Thymus (tissue), 11 donors: Measurements from ENCODE around the gene PARD6A. TPM values are rescaled to one million over a fixed set of nuclear protein-coding genes. Genes with fewer than 3 reads are reported as not detected.

ENCODE experiments used
- DNase-seq, 9 donors: peaks; one replicate each; pipeline ENCODE4 v3.0.0-alpha.2; 2013; ENCODE audit warnings: low spot score in 9 of 9, low read depth in 6 of 9, missing footprints in 1 of 9
- H3K27ac ChIP-seq, 2 donors: one replicate each; pipeline ENCODE4 v1.5.1; 2013; ENCODE audit warnings: control low read depth in 1 of 2, low read depth in 1 of 2, low read length in 1 of 2, mild to moderate bottlenecking in 1 of 2, moderate library complexity in 1 of 2
- H3K27me3 ChIP-seq, 2 donors: one replicate each; pipeline ENCODE4 v1.5.1; 2013; ENCODE audit warnings: low read length in 1 of 2; ENCODE audit not compliant: control insufficient read depth in 2 of 2, insufficient read depth in 1 of 2
- H3K36me3 ChIP-seq, 2 donors: one replicate each; pipeline ENCODE4 v1.5.1; 2013; ENCODE audit warnings: low read length in 1 of 2, mild to moderate bottlenecking in 1 of 2, moderate library complexity in 1 of 2; ENCODE audit not compliant: control insufficient read depth in 2 of 2, insufficient read depth in 2 of 2
- H3K4me1 ChIP-seq, 2 donors: one replicate each; pipeline ENCODE4 v1.5.1; 2013; ENCODE audit warnings: low read length in 2 of 2; ENCODE audit not compliant: control insufficient read depth in 2 of 2, insufficient read depth in 2 of 2
- H3K4me3 ChIP-seq, 2 donors: one replicate each; pipeline ENCODE4 v1.5.1; 2013; ENCODE audit warnings: low read length in 2 of 2, control low read depth in 1 of 2, mild to moderate bottlenecking in 1 of 2
- H3K9me3 ChIP-seq, 2 donors: one replicate each; pipeline ENCODE4 v1.5.1; 2013; ENCODE audit warnings: low read length in 1 of 2, mild to moderate bottlenecking in 1 of 2; ENCODE audit not compliant: control insufficient read depth in 2 of 2, insufficient read depth in 1 of 2
- WGBS: extraction: QIAGEN DNeasy Blood & Tissue Kit; methylation state at CpG from one replicate; pipeline ENCODE4 v1.1.7; 2013; 5-methylcytosine and 5-hydroxymethylcytosine counted together
- polyA plus RNA-seq: library from polyadenylated mRNA; stranded (reverse); fragments of 200-250 nt; gene quantifications from one replicate; pipeline ENCODE4 v1.2.3, GENCODE V29; 2013
- total RNA-seq: library from RNA; stranded (reverse); fragments of 120-200 nt; gene quantifications from one replicate; pipeline ENCODE4 v1.2.4, GENCODE V29; 2013
- donor health status: healthy.

The PARD6A gene
- total and polyA plus RNA-seq, 2 donors = 4.6 to 5.9 TPM

- Histone ChIP-seq H3K36me3 (peaks cover 50 to 68% of the 10 kb centered on the region in 2 donors), H3K27me3 (peaks cover 0 to 16% of the 10 kb centered on the region in 2 donors), H3K27ac (no peak overlapping the region), H3K9me3 (no peaks in the 10 kb centered on the region), H3K4me3 (no peak overlapping the region), H3K4me1 (peaks cover 14 to 33% of the 10 kb centered on the region in 2 donors)
- WGBS = 96% methylated on average over 16 of the region's 16 CpGs
- DNase-seq = no peak
These were observed 3.6 kb upstream of the PARD6A start for GRCh38 chr16:67657017-67657608.

- peaks cover 54 to 69% of the 10 kb centered on the region in 2 donors for H3K36me3 ChIP-seq
- 96% methylated on average over 18 of the region's 18 CpGs for WGBS
- no peak overlapping the region for H3K4me3 ChIP-seq
- peaks cover 0 to 16% of the 10 kb centered on the region in 2 donors for H3K27me3 ChIP-seq
- peaks cover 14 to 31% of the 10 kb centered on the region in 2 donors for H3K4me1 ChIP-seq
- no peaks in the 10 kb centered on the region for H3K9me3 ChIP-seq
- DNase-seq = no peak
- H3K27ac ChIP-seq = no peak overlapping the region
These were observed 2.8 kb upstream of the PARD6A start for GRCh38 chr16:67657751-67658518.

- H3K27ac ChIP-seq = no peak overlapping the region
- WGBS = 48% methylated on average over 21 of the region's 21 CpGs
- DNase-seq = no peak
These were observed 1.7 kb upstream of the PARD6A start for GRCh38 chr16:67658849-67659674.

GRCh38 chr16:67659675-67660563 is 841 bp upstream of the PARD6A start, which contains the start of gene ACD:
ACD (minus strand) TSS chr16:67660260; CDS start chr16:67660220, 40 bp downstream.
- DNase-seq = peak; percentile 79 to 97 (median 93)
- H3K27ac ChIP-seq = peak within 1 kb of the TSS; percentile 97 to 99
- H3K9me3 ChIP-seq = no peaks in the 10 kb centered on the region
- H3K36me3 ChIP-seq = peaks cover 46 to 52% of the 10 kb centered on the region in 2 donors
- peaks cover 0 to 4% of the 10 kb centered on the region in 2 donors for H3K27me3 ChIP-seq
- WGBS = under 1% methylated on average over 83 of the region's 83 CpGs
- H3K4me1 ChIP-seq = peaks cover 14 to 27% of the 10 kb centered on the region in 2 donors
- H3K4me3 ChIP-seq = peak within 1 kb of the TSS; percentile 66 to 98

More at GRCh38 chr16:67658849-67659674, 1.7 kb upstream of the PARD6A start:
- Histone ChIP-seq H3K9me3 (no peaks in the 10 kb centered on the region), H3K4me3 (peak overlapping the region; percentile 66 to 98), H3K36me3 (peaks cover 54 to 60% of the 10 kb centered on the region in 2 donors), H3K27me3 (peaks cover 0 to 9% of the 10 kb centered on the region in 2 donors), H3K4me1 (peaks cover 14 to 27% of the 10 kb centered on the region in 2 donors)

DNA sequence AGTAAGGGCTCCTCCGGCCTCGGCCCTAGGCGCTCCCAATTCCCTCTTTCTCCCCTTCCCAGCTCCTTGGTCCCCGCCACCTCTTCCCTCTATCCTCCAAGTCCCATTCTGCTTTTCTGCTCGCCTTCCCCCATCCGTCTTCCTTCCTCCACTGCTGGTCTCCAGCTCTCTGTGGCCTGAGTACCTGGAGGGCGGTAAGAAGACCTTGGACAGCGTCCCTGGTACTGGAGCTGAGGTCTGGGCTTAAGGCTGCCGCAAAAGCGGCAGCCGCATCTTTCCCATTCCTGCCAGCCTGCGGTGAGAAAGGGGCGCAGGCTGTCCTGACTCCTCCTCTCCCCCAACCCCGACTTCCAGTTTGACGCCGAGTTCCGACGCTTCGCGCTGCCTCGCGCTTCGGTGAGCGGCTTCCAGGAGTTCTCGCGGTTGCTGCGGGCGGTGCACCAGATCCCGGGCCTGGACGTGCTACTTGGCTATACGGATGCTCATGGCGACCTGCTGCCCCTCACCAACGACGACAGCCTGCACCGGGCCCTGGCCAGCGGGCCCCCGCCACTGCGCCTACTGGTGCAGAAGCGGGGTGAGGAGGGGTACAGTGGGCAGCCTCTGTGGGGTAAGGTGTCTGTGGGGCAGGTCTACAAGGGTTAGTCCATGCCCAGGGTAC is 471 bp downstream of the PARD6A start:
- DNase-seq = peak in 2 of 9 donors; percentile 50 to 59
- H3K4me1 ChIP-seq = peaks cover 21 to 36% of the 10 kb centered on the region in 2 donors
- WGBS = 12% methylated on average over 39 of the region's 39 CpGs
- H3K27ac ChIP-seq = peak overlapping the region; percentile 38 to 39
- peak overlapping the region; percentile 36 to 66 for H3K4me3 ChIP-seq
- no peaks in the 10 kb centered on the region for H3K9me3 ChIP-seq
- H3K27me3 ChIP-seq = peaks cover 0 to 9% of the 10 kb centered on the region in 2 donors
- H3K36me3 ChIP-seq = peaks cover 33 to 38% of the 10 kb centered on the region in 2 donors

GRCh38 chr16:67661886-67662652 is 1.3 kb downstream of the PARD6A start:
- H3K36me3 ChIP-seq = peaks cover 24 to 30% of the 10 kb centered on the region in 2 donors
- peaks cover 23 to 39% of the 10 kb centered on the region in 2 donors for H3K4me1 ChIP-seq
- no peak overlapping the region for H3K27ac ChIP-seq
- 98% methylated on average over 34 of the region's 34 CpGs for WGBS
- no peaks in the 10 kb centered on the region for H3K9me3 ChIP-seq
- H3K4me3 ChIP-seq = no peak overlapping the region
- H3K27me3 ChIP-seq = peaks cover 0 to 9% of the 10 kb centered on the region in 2 donors
- DNase-seq = no peak

DNA sequence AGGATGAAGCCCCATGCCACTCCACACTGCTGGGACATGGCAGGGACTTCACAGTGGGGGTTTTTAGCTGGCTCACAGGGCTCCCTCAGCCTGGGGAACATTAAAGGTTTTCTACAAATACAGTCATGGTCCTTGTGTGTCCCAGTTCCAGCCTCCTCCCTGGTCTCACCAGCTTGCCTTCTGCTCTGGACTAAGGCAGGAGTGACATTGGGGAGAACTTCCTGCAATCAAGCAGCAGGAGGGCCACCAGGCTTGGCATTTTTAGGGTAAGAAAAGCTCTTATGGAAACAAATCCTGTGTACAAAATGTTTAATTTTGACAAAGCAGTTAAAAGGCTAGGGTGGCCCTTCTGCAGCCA is 1.9 kb downstream of the PARD6A start:
- peaks cover 19 to 24% of the 10 kb centered on the region in 2 donors for H3K36me3 ChIP-seq
- peaks cover 28 to 44% of the 10 kb centered on the region in 2 donors for H3K4me1 ChIP-seq
- H3K4me3 ChIP-seq = no peak overlapping the region

More for the DNA sequence above, 1.9 kb downstream of the PARD6A start:
- H3K27ac ChIP-seq = no peak overlapping the region
- DNase-seq = no peak
- peaks cover 0 to 9% of the 10 kb centered on the region in 2 donors for H3K27me3 ChIP-seq
- H3K9me3 ChIP-seq = no peaks in the 10 kb centered on the region
